Effector memory CD8-positive, alpha-beta T cell (primary cell): ENCODE measurements around the gene SLC9A9.
A peak's percentile ranks its signal among the peaks of the same experiment; 100 is the strongest.
"Not testable (repeated sequence)": the region's sequence is repeated elsewhere in the genome, so short reads cannot be mapped to it uniquely, and the experiment has no call there.

Source experiments
- ATAC-seq: fragments of 150-1000 bp; cut with Tn5 transposase; replicated peaks from 2 replicates; pipeline ENCODE4 v1.10.0; 2021; ENCODE audit warnings: mild to moderate bottlenecking, moderate library complexity
- DNase-seq, 3 experiments: peaks; one replicate each; pipeline ENCODE4 v3.0.0; 2021
- H3K27ac Mint-ChIP-seq, 2 donors: one replicate each; pipeline ENCODE4 v1.8.0; 2022; ENCODE audit warnings: mild to moderate bottlenecking in 2 of 2, mixed read lengths in 2 of 2, moderate library complexity in 2 of 2
- H3K27me3 Mint-ChIP-seq, 2 donors: one replicate each; pipeline ENCODE4 v1.8.0; 2022; ENCODE audit warnings: mixed read lengths in 2 of 2
- H3K36me3 Mint-ChIP-seq: one replicate; pipeline ENCODE4 v1.8.0; 2022; ENCODE audit warnings: mild to moderate bottlenecking, moderate library complexity, mixed read lengths; ENCODE audit not compliant: insufficient read depth
- H3K4me1 Mint-ChIP-seq, 2 donors: one replicate each; pipeline ENCODE4 v1.8.0; 2022; ENCODE audit warnings: low read depth in 2 of 2, mixed read lengths in 2 of 2
- H3K4me3 Mint-ChIP-seq, 2 donors: one replicate each; pipeline ENCODE4 v1.8.0; 2022; ENCODE audit warnings: mild to moderate bottlenecking in 2 of 2, mixed read lengths in 2 of 2, moderate library complexity in 2 of 2
- H3K9me3 Mint-ChIP-seq, 2 donors: one replicate each; pipeline ENCODE4 v1.8.0; 2022; ENCODE audit warnings: mixed read lengths in 2 of 2

Gene SLC9A9

DNA sequence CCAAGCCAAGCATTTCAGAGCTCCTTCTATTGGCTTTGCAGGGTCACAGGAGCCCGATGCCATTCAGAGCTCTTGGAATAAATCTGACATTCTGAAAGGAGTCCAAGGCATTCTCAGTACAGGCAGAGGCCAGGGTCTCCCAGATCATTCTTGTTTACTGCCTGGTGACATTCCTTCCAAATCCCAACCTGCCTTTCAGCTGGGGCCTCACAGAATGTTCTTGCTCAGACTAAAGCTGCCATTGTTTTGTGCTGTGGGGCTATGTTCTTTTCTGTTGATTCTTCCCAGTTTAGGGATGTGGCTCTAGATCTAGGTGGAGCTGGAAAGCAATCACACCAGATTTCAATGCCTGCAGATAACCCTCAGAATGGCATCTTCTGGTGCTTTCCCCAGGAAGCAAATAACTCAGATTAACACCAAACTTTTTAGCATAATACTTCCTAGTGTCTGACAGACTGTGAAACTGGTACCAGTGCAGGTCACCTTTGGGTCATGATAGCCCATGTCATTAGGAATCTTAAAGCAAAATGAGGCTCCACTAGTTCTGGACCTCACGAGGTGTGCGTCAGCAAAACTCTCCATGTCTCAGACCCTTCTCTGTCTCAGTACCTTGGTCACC lies 561.8 kb downstream of the SLC9A9 start:
- H3K36me3 Mint-ChIP-seq = no peaks in the 10 kb centered on the region
- no peaks in the 10 kb centered on the region for H3K27me3 Mint-ChIP-seq

DNA sequence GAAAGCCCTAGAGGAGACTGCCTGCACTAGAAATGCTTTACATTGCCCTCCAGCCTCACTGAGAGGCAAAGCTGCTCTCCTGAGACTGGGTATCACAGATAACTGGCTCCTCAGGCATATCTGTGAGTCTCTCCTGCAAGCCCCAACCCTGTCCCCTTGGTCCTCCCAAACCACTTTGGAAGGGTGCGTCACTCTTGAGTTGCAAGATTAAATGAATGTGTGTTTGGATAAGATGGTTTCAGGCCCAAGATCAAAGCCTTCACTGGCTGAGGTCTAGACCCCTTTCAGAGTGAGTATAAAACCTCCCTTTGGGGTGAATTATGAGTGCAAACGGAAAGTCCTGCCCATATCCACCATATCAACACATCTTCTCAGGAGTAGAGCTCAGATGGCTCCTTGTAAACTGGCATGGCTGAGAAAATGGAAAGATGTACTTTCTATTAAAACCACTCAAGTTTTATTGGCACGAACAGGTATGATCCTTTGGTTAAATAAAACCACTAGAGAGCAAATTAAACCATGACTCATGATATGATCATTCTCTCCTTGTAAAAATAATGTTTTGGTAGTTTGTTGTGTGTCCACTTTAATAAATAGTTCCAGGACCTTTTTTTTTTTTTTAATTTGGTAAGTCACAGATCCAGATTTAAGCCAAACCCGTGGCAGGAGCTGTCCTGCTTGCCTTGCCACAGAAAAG lies 564.7 kb downstream of the SLC9A9 start:
- Mint-ChIP-seq H3K27me3 (no peaks in the 10 kb centered on the region), H3K36me3 (no peaks in the 10 kb centered on the region), H3K27ac (no peak overlapping the region), H3K9me3 (no peaks in the 10 kb centered on the region), H3K4me3 (no peak overlapping the region), H3K4me1 (no peaks in the 10 kb centered on the region)
- ATAC-seq (no peak), DNase-seq (no peak)

More for the DNA sequence above, 561.8 kb downstream of the SLC9A9 start:
- no peak overlapping the region for H3K27ac Mint-ChIP-seq
- DNase-seq (no peak), ATAC-seq (no peak)
- no peaks in the 10 kb centered on the region for H3K9me3 Mint-ChIP-seq
- H3K4me1 Mint-ChIP-seq = peaks cover 0 to 3% of the 10 kb centered on the region in 2 donors
- no peak overlapping the region for H3K4me3 Mint-ChIP-seq

GRCh38 chr3:143280984-143281383 lies 567.3 kb downstream of the SLC9A9 start:
- ATAC-seq = peak; percentile 22
- H3K4me3 Mint-ChIP-seq = no peak overlapping the region
- no peaks in the 10 kb centered on the region for H3K4me1 Mint-ChIP-seq
- H3K9me3 Mint-ChIP-seq = no peaks in the 10 kb centered on the region
- no peaks in the 10 kb centered on the region for H3K27me3 Mint-ChIP-seq
- no peaks in the 10 kb centered on the region for H3K36me3 Mint-ChIP-seq
- no peak overlapping the region for H3K27ac Mint-ChIP-seq
- DNase-seq = no peak

- not testable (repeated sequence) for H3K4me1 Mint-ChIP-seq, H3K9me3 Mint-ChIP-seq, H3K27ac Mint-ChIP-seq, DNase-seq, ATAC-seq, H3K27me3 Mint-ChIP-seq, H3K36me3 Mint-ChIP-seq, H3K4me3 Mint-ChIP-seq
These were observed 568.7 kb downstream of the SLC9A9 start for GRCh38 chr3:143279567-143279966.

DNA sequence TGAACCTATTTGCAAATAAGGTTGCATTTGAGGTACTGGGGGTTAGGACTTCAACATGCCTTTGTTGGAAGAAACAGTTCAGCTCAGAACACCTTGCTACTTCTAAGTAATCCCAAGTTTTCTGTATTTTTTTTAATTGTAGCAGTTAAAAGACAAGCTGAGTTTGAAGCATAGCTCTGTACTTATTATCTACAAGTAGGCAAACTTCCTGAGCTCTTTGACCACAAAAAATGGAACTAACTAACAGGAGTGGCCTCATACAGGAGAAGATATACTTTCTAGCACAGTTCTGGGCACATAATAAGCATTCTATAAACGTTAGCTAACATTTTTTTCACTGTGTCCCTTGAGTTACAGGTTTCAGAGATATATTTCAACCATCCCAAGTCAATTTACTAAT lies 569.5 kb downstream of the SLC9A9 start:
- DNase-seq (no peak), ATAC-seq (no peak)
- H3K36me3 Mint-ChIP-seq = no peaks in the 10 kb centered on the region
- H3K27me3 Mint-ChIP-seq = no peaks in the 10 kb centered on the region
- no peaks in the 10 kb centered on the region for H3K4me1 Mint-ChIP-seq
- no peaks in the 10 kb centered on the region for H3K9me3 Mint-ChIP-seq
- no peak overlapping the region for H3K4me3 Mint-ChIP-seq
- no peak overlapping the region for H3K27ac Mint-ChIP-seq

DNA sequence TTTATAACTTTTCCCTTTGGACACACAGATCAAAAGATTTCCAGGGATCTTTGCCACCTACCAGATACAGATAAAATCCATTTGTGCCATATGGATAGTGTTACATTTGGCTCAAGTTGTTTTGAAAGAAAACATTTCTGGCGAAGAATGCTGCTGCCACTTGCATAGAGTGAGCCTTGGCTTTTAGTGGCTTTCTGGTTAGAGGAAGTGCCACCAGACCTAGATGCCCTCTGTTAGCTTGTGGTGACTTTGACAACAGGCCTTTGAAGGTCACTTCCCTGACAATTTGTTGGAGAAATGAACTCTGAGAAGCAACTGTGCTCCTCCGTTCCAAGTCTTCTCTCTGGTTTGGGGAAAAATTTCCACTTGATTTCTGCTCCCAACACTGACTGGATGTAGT lies 570.7 kb downstream of the SLC9A9 start:
- no peaks in the 10 kb centered on the region for H3K4me1 Mint-ChIP-seq

DNA sequence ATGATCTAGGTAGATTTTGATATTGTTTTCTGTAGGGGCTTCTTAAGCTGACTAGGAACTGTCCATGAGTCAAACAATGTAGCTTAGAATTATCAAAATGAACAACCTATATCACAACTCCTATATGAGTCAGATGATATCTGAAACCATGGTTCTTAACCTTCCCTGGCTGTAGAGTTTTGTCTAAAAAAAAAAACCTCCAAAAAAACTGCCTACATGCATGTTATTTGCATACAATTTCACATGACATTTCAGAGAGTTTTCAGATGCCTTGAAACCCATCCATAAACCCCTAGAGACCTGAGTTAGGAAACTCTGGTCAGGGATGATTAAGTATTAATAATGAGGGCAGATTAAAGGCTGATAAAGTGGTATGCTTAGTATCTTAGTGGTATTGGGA lies 571.7 kb downstream of the SLC9A9 start:
- Mint-ChIP-seq H3K4me1 (no peaks in the 10 kb centered on the region), H3K27me3 (no peaks in the 10 kb centered on the region), H3K27ac (peak overlapping the region in 1 of 2 donors; percentile 55), H3K4me3 (no peak overlapping the region), H3K36me3 (no peaks in the 10 kb centered on the region), H3K9me3 (no peaks in the 10 kb centered on the region)
- ATAC-seq = no peak
- DNase-seq = no peak

More for the DNA sequence above, 570.7 kb downstream of the SLC9A9 start:
- DNase-seq (no peak), ATAC-seq (no peak)
- Mint-ChIP-seq H3K27ac (no peak overlapping the region), H3K4me3 (no peak overlapping the region), H3K36me3 (no peaks in the 10 kb centered on the region), H3K9me3 (no peaks in the 10 kb centered on the region), H3K27me3 (no peaks in the 10 kb centered on the region)

GRCh38 chr3:143273975-143274690 lies 574.1 kb downstream of the SLC9A9 start:
- Mint-ChIP-seq H3K9me3 (no peaks in the 10 kb centered on the region), H3K27ac (no peak overlapping the region), H3K27me3 (no peaks in the 10 kb centered on the region), H3K36me3 (no peaks in the 10 kb centered on the region), H3K4me3 (no peak overlapping the region), H3K4me1 (no peaks in the 10 kb centered on the region)
- DNase-seq = no peak
- ATAC-seq = no peak

- Mint-ChIP-seq H3K4me3 (no peak overlapping the region), H3K27ac (no peak overlapping the region), H3K36me3 (peaks cover 5% of the 10 kb centered on the region), H3K4me1 (no peaks in the 10 kb centered on the region), H3K27me3 (no peaks in the 10 kb centered on the region), H3K9me3 (no peaks in the 10 kb centered on the region)
- ATAC-seq (no peak), DNase-seq (no peak)
These were observed 577.1 kb downstream of the SLC9A9 start for GRCh38 chr3:143271136-143271535.

- Mint-ChIP-seq H3K4me3 (no peak overlapping the region), H3K36me3 (peaks cover 9% of the 10 kb centered on the region), H3K27ac (no peak overlapping the region), H3K27me3 (no peaks in the 10 kb centered on the region), H3K9me3 (no peaks in the 10 kb centered on the region), H3K4me1 (no peaks in the 10 kb centered on the region)
- ATAC-seq = no peak
- no peak for DNase-seq
These were observed 578.5 kb downstream of the SLC9A9 start for GRCh38 chr3:143269741-143270140.

GRCh38 chr3:143267989-143268388 lies 580.3 kb downstream of the SLC9A9 start:
- Mint-ChIP-seq H3K36me3 (peaks cover 9% of the 10 kb centered on the region), H3K27me3 (no peaks in the 10 kb centered on the region)

DNA sequence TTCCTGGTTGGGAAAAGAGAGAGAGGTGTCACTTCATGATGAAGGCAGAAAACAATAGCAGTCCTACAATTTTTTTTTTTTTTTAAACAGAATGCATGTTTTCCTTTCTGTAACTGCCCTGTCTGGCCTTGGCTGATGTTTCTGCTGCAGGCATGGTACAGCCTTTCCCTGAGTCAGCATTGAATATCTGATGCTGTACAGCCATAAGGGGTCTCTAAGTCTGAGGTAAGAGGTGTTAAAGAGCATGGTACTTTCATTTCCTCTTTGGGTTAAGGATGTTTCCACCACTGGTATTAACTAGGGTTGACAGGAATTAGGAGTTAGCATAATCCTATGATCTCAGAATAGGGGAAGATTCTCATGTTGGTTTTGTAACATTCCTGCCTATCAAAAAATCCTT lies 581.3 kb downstream of the SLC9A9 start:
- peaks cover 9% of the 10 kb centered on the region for H3K36me3 Mint-ChIP-seq

More at GRCh38 chr3:143267989-143268388, 580.3 kb downstream of the SLC9A9 start:
- no peak for DNase-seq
- ATAC-seq = no peak
- Mint-ChIP-seq H3K27ac (no peak overlapping the region), H3K4me1 (no peaks in the 10 kb centered on the region), H3K9me3 (no peaks in the 10 kb centered on the region), H3K4me3 (no peak overlapping the region)

DNA sequence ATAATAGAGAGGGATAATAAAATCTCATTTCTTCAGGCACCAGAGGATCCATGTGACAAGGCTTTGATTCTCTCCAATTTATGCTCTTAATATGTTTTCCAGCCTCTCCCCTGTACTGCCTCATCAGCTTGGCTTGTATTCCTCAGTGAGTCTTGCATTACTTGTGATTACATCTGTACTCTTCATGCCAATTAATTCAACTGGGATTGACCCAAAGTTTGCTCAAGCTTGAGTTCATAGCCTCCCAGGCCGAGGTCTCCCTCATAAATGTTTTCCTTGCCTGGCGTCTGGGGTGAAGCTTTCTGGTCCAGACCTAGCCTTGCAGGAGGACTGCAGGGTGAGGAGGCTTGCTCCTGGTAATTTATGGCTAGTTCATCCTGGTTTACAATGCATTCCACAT lies 581.8 kb downstream of the SLC9A9 start:
- Mint-ChIP-seq H3K27me3 (no peaks in the 10 kb centered on the region), H3K4me1 (no peaks in the 10 kb centered on the region), H3K27ac (no peak overlapping the region), H3K9me3 (no peaks in the 10 kb centered on the region), H3K36me3 (peaks cover 9% of the 10 kb centered on the region), H3K4me3 (no peak overlapping the region)
- no peak for DNase-seq
- no peak for ATAC-seq

More for the DNA sequence above, 581.3 kb downstream of the SLC9A9 start:
- H3K27ac Mint-ChIP-seq = no peak overlapping the region
- no peaks in the 10 kb centered on the region for H3K4me1 Mint-ChIP-seq
- no peaks in the 10 kb centered on the region for H3K27me3 Mint-ChIP-seq
- DNase-seq = no peak
- H3K9me3 Mint-ChIP-seq = no peaks in the 10 kb centered on the region
- no peak for ATAC-seq
- H3K4me3 Mint-ChIP-seq = no peak overlapping the region
